HepG2 (cell line): Measurements from ENCODE around the gene MFSD2B.

Source experiments
- KDM5B ChIP-seq: sonication (generic); formaldehyde crosslinking; IDR thresholded peaks from 2 replicates; pipeline ENCODE4 v1.4.0; 2020; ENCODE audit warnings: missing genetic modification reagents, mild to moderate bottlenecking, borderline replicate concordance
- PAWR ChIP-seq: sonication (generic); formaldehyde crosslinking; IDR thresholded peaks from 2 replicates; pipeline ENCODE4 v1.4.0; 2020; ENCODE audit warnings: missing genetic modification reagents, mild to moderate bottlenecking, borderline replicate concordance
- SRF ChIP-seq: IDR thresholded peaks from 2 replicates; pipeline ENCODE4 v1.6.1; 2011; ENCODE audit warnings: mild to moderate bottlenecking, low read depth, low read length, moderate library complexity
- UBTF ChIP-seq: sonication (generic); formaldehyde crosslinking; IDR thresholded peaks from 2 replicates; pipeline ENCODE4 v1.4.0; 2020; ENCODE audit warnings: mild to moderate bottlenecking, missing genetic modification reagents
- ZHX1 ChIP-seq: sonication (generic); formaldehyde crosslinking; IDR thresholded peaks from 2 replicates; pipeline ENCODE4 v1.8.1; 2022; ENCODE audit warnings: low read depth, mild to moderate bottlenecking, missing genetic modification reagents
- ZNF629 ChIP-seq: sonication (generic); formaldehyde crosslinking; conservative IDR thresholded peaks from 2 replicates; pipeline ENCODE4 v1.5.0; 2020; ENCODE audit warnings: missing genetic modification reagents
- TF ChIP-seq, protein P1 (sequence below): IDR thresholded peaks from 2 replicates; pipeline ENCODE4 v1.6.1; 2012; ENCODE audit warnings: inconsistent platforms
- TF ChIP-seq, protein P2 (sequence below): sonication (generic); formaldehyde crosslinking; IDR thresholded peaks from 2 replicates; pipeline ENCODE4 v1.4.0; 2020; ENCODE audit warnings: missing genetic modification reagents, borderline replicate concordance
- TF ChIP-seq, protein P3 (sequence below): sonication (generic); formaldehyde crosslinking; IDR thresholded peaks from 2 replicates; pipeline ENCODE4 v1.5.1; 2020; ENCODE audit warnings: mild to moderate bottlenecking, missing genetic modification reagents, borderline replicate concordance

GRCh38 chr2:24038786-24039499 is 29.1 kb downstream of the MFSD2B start:
- TF ChIP-seq, protein P1, sequence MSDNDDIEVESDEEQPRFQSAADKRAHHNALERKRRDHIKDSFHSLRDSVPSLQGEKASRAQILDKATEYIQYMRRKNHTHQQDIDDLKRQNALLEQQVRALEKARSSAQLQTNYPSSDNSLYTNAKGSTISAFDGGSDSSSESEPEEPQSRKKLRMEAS: no peak
- no peak for TF ChIP-seq UBTF (CRISPR knock-in tag)
- TF ChIP-seq, protein P2, sequence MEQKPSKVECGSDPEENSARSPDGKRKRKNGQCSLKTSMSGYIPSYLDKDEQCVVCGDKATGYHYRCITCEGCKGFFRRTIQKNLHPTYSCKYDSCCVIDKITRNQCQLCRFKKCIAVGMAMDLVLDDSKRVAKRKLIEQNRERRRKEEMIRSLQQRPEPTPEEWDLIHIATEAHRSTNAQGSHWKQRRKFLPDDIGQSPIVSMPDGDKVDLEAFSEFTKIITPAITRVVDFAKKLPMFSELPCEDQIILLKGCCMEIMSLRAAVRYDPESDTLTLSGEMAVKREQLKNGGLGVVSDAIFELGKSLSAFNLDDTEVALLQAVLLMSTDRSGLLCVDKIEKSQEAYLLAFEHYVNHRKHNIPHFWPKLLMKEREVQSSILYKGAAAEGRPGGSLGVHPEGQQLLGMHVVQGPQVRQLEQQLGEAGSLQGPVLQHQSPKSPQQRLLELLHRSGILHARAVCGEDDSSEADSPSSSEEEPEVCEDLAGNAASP (CRISPR knock-in tag): no peak
- TF ChIP-seq KDM5B (CRISPR knock-in tag): no peak
- TF ChIP-seq PAWR (CRISPR knock-in tag): no peak
- TF ChIP-seq, protein P3, sequence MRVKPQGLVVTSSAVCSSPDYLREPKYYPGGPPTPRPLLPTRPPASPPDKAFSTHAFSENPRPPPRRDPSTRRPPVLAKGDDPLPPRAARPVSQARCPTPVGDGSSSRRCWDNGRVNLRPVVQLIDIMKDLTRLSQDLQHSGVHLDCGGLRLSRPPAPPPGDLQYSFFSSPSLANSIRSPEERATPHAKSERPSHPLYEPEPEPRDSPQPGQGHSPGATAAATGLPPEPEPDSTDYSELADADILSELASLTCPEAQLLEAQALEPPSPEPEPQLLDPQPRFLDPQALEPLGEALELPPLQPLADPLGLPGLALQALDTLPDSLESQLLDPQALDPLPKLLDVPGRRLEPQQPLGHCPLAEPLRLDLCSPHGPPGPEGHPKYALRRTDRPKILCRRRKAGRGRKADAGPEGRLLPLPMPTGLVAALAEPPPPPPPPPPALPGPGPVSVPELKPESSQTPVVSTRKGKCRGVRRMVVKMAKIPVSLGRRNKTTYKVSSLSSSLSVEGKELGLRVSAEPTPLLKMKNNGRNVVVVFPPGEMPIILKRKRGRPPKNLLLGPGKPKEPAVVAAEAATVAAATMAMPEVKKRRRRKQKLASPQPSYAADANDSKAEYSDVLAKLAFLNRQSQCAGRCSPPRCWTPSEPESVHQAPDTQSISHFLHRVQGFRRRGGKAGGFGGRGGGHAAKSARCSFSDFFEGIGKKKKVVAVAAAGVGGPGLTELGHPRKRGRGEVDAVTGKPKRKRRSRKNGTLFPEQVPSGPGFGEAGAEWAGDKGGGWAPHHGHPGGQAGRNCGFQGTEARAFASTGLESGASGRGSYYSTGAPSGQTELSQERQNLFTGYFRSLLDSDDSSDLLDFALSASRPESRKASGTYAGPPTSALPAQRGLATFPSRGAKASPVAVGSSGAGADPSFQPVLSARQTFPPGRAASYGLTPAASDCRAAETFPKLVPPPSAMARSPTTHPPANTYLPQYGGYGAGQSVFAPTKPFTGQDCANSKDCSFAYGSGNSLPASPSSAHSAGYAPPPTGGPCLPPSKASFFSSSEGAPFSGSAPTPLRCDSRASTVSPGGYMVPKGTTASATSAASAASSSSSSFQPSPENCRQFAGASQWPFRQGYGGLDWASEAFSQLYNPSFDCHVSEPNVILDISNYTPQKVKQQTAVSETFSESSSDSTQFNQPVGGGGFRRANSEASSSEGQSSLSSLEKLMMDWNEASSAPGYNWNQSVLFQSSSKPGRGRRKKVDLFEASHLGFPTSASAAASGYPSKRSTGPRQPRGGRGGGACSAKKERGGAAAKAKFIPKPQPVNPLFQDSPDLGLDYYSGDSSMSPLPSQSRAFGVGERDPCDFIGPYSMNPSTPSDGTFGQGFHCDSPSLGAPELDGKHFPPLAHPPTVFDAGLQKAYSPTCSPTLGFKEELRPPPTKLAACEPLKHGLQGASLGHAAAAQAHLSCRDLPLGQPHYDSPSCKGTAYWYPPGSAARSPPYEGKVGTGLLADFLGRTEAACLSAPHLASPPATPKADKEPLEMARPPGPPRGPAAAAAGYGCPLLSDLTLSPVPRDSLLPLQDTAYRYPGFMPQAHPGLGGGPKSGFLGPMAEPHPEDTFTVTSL (CRISPR knock-in tag): no peak
- no peak for TF ChIP-seq ZNF629 (CRISPR knock-in tag)
- TF ChIP-seq ZHX1: no peak
- no peak for TF ChIP-seq SRF
